HepG2 (cell line): ENCODE results near the gene MYL9. TPM values are rescaled to one million over a fixed set of nuclear protein-coding genes. Genes with fewer than 3 reads are reported as not detected.

ENCODE experiments used
- BCL3 ChIP-seq: sonication (generic); formaldehyde crosslinking; IDR thresholded peaks from 2 replicates; pipeline ENCODE4 v1.5.1; 2020; ENCODE audit warnings: mild to moderate bottlenecking, missing genetic modification reagents, moderate library complexity
- CEBPB ChIP-seq: IDR thresholded peaks from 2 replicates; pipeline ENCODE4 v1.6.1; 2011; ENCODE audit warnings: low read depth, low read length, improper control_type of control experiment, borderline replicate concordance
- DMTF1 ChIP-seq: sonication (generic); formaldehyde crosslinking; IDR thresholded peaks from 2 replicates; pipeline ENCODE4 v1.4.0; 2020; ENCODE audit warnings: mild to moderate bottlenecking, missing genetic modification reagents
- IRF9 ChIP-seq: sonication (generic); formaldehyde crosslinking; IDR thresholded peaks from 2 replicates; pipeline ENCODE4 v1.8.0; 2022; ENCODE audit warnings: missing genetic modification reagents, mild to moderate bottlenecking, borderline replicate concordance
- MTF2 ChIP-seq: sonication (generic); formaldehyde crosslinking; IDR thresholded peaks from 2 replicates; pipeline ENCODE4 v1.5.0; 2020; ENCODE audit warnings: missing genetic modification reagents, borderline replicate concordance
- NCOA5 ChIP-seq: sonication (generic); formaldehyde crosslinking; IDR thresholded peaks from 2 replicates; pipeline ENCODE4 v1.4.0; 2020; ENCODE audit warnings: missing genetic modification reagents
- PAXIP1 ChIP-seq: sonication (generic); formaldehyde crosslinking; conservative IDR thresholded peaks from 2 replicates; pipeline ENCODE4 v1.4.0; 2020; ENCODE audit warnings: mild to moderate bottlenecking, missing genetic modification reagents, moderate library complexity
- PCBP1 ChIP-seq: fragments of 200-400 bp; formaldehyde crosslinking; IDR thresholded peaks from 2 replicates; pipeline ENCODE4 v1.6.1; 2017; ENCODE audit warnings: mild to moderate bottlenecking, low read depth, low read length, borderline replicate concordance
- POGK ChIP-seq: sonication (generic); formaldehyde crosslinking; conservative IDR thresholded peaks from 2 replicates; pipeline ENCODE4 v1.8.0; 2022; ENCODE audit warnings: mild to moderate bottlenecking, moderate library complexity, missing genetic modification reagents
- SKIL ChIP-seq: sonication (generic); formaldehyde crosslinking; IDR thresholded peaks from 2 replicates; pipeline ENCODE4 v1.8.0; 2022; ENCODE audit warnings: missing genetic modification reagents, mild to moderate bottlenecking, moderate library complexity, borderline replicate concordance
- SMAD1 ChIP-seq: sonication (generic); formaldehyde crosslinking; IDR thresholded peaks from 2 replicates; pipeline ENCODE4 v1.4.0; 2020; ENCODE audit warnings: missing genetic modification reagents, low read depth, mild to moderate bottlenecking, borderline replicate concordance
- U2AF2 ChIP-seq: fragments of 200-400 bp; formaldehyde crosslinking; IDR thresholded peaks from 2 replicates; pipeline ENCODE4 v1.6.1; 2017; ENCODE audit warnings: low read depth, mild to moderate bottlenecking, low read length
- ZNF317 ChIP-seq: sonication (generic); formaldehyde crosslinking; IDR thresholded peaks from 2 replicates; pipeline ENCODE4 v1.5.0; 2020; ENCODE audit warnings: mild to moderate bottlenecking, missing genetic modification reagents
- ZNF709 ChIP-seq: sonication (generic); formaldehyde crosslinking; IDR thresholded peaks from 2 replicates; pipeline ENCODE4 v1.5.0; 2020; ENCODE audit warnings: mild to moderate bottlenecking, missing genetic modification reagents
- polyA plus RNA-seq, 8 experiments: library from polyadenylated mRNA; depleted of rRNA in 3 of 8; stranded (reverse) in 7 of 8; unstranded in 1 of 8; fragments of >200 nt; fragmentation: Illumina TruSeq in 4 of 8; extraction: Trizol in 4 of 8; gene quantifications; 2 replicates each; pipeline versions ENCODE4 v1.2.1 to v1.2.3, GENCODE V29; 2011 to 2016; ENCODE audit warnings: low read depth in 4 of 8, missing spikeins in 1 of 8, mixed read lengths in 1 of 8; ENCODE audit not compliant: insufficient read depth in 1 of 8
- total RNA-seq, 5 experiments: library from RNA; depleted of rRNA; stranded (reverse); fragments of >200 nt; fragmentation: Illumina TruSeq; extraction: Trizol; gene quantifications; 2 replicates each; pipeline ENCODE4 v1.2.3, GENCODE V29; 2016; ENCODE audit warnings: low read depth in 1 of 5

Gene MYL9
- total and polyA plus RNA-seq, 2 of the 13 experiments (the other 11 are each of a cell fraction or from before 2014, with no cell fraction given), result 0.87 to 2.2 TPM

GRCh38 chr20:36571564-36572504, 30.5 kb downstream of the MYL9 start (continued):
- TF ChIP-seq MTF2 (CRISPR knock-in tag) (no peak), CEBPB (0 out of 2 replicates have a peak, but pooled peaks have one; percentile 2), PCBP1 (no peak), ZNF317 (CRISPR knock-in tag) (no peak), DMTF1 (CRISPR knock-in tag) (0 out of 2 replicates have a peak, but pooled peaks have one; percentile 71), SKIL (CRISPR knock-in tag) (no peak), ZNF709 (CRISPR knock-in tag) (no peak), POGK (no peak), PAXIP1 (CRISPR knock-in tag) (peak; percentile 29; the same call in 1 of the 2 replicates), SMAD1 (CRISPR knock-in tag) (0 out of 2 replicates have a peak, but pooled peaks have one; percentile 30), NCOA5 (no peak), BCL3 (CRISPR knock-in tag) (peak; percentile 33; the same call in 1 of the 2 replicates), IRF9 (CRISPR knock-in tag) (no peak), U2AF2 (no peak)
